GM19328 (cell line): ENCODE results near the gene DSCAML1.

Source experiments
- ATAC-seq: cut with Tn5 transposase; IDR thresholded peaks from one replicate; pipeline ENCODE4 v1.9.1; 2021; ENCODE audit warnings: mild to moderate bottlenecking, moderate library complexity; ENCODE audit not compliant: unreplicated experiment

DSCAML1 gene

GRCh38 chr11:117439256-117439655 is 357.8 kb downstream of the DSCAML1 start:
- no peak for ATAC-seq

- ATAC-seq, result no peak
These were observed 358.5 kb downstream of the DSCAML1 start for GRCh38 chr11:117438371-117439000.

- no peak for ATAC-seq
These were observed 359.3 kb downstream of the DSCAML1 start for GRCh38 chr11:117437791-117438130.

DNA sequence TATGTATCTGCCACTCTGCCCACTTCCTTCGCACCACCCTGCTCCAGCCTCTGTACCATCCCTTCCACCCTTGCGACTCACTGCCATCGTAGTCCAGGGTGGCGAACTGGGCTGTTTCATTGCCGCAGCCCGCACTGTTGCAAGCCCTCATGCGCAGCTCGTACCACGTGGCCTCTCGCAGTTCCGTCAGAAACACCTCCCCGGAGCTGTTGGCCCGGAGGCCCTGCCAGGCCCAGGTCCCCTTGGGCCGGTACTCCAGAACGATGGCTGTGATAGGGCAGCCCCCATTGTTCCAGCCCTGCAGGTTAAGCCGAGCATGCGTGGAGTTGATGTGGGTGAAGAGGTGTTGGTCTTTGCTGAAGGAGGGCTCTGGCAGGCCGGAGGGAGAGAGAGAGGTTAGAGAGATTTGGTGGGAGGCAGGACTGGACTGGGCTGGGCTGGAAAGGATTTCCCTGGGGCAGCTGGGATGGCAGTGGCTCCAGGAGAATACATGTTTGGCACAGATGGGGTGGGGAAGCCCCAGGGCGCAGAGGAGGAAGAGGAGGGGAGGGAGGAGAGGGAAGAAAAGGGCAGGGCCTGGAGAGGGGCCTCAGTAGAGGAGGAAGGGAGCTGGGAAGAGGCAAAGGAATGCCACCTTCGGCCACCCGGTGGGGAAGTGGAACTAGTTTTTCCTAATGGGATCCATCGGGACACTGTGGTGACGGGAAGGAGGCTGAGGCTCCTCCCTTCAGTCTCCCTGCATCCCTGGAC is 359.8 kb downstream of the DSCAML1 start:
- ATAC-seq, result no peak

DNA sequence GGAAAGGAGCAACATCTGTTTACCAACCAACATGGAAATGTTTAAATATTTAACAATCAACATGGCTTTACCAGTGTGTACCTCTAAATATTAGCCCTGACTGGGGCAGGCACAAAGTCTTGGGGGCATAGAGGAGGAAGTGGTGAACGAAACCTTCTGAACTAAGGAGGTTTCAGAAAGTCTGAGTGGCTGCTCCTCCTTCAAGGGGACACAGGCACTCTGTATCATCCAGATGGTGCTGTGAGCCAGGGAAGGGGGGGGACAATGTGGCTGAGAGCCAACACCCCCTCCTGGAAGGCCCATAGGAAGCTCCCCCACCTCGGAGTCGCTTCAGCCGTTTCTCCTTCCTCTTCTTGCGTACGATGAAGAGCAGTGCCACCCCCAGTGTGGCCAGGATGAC is 361.7 kb downstream of the DSCAML1 start:
- no peak for ATAC-seq

GRCh38 chr11:117434481-117434880 is 362.5 kb downstream of the DSCAML1 start:
- no peak for ATAC-seq

GRCh38 chr11:117433717-117434116 is 363.3 kb downstream of the DSCAML1 start:
- ATAC-seq, result no peak

GRCh38 chr11:117431436-117431835 is 365.6 kb downstream of the DSCAML1 start:
- no peak for ATAC-seq

- no peak for ATAC-seq
These were observed 366.6 kb downstream of the DSCAML1 start for GRCh38 chr11:117430293-117430955.

- ATAC-seq, result no peak
These were observed 368.2 kb downstream of the DSCAML1 start for GRCh38 chr11:117428856-117429229.

DNA sequence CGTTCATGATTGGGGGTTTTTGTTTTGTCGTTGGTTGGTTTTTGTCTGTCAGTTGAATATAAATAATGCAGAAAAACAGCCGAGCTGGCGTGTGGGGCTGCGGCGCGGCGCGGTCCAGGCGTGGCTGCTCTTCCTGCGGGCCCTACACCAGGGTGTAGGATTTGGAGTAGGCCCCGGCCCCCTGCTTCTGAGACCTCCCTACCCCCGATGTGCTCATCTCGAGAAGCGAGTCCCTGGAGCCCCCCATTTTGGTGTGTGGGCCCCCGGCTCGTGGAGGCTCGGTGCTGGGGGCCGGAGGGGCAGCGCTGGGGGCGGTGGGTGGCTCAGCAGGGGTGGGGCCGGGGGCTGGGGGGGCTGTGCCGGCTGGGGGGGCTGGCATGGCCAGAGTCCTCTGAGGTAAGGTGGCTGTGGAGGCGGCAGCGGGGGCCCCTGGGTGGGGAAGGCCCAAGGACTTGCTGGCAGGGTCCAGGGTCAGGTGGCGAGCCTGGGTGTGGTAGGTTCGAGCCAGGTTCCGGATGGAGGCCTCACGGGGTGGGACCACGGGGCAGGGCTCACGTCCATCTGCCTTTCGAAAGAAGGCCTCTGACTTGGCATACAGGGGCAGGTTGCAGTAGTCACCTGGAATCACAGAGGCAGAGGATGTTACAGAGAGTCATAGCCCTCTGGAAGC is 368.7 kb downstream of the DSCAML1 start:
- no peak for ATAC-seq

DNA sequence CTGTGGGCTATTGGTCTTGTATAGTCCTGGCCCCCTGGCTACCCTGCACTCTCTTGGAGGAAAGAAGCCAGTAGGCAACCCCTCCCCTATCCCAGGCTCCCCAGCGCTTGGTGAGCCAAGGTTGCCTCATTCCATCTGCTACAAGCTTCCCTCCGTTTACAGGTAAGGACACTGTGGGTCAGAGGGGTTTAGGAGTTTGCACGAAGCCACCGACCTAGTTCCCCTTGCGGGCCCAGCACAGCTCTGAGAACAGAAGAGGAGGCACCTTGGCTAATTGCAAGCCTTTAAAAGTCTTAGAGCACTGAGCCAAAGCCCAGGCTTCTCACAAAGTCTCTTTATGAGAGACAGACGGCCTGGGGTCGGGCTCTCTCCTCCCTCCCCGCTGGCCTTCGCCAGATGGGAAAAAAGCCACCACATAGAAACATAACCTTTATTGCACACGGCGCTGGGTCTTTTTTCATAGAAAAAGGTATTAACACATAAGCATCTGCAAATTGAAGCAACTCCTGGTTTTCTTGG is 369.6 kb downstream of the DSCAML1 start:
- ATAC-seq, result no peak

- ATAC-seq, result no peak
These were observed 370.1 kb downstream of the DSCAML1 start for GRCh38 chr11:117426941-117427340.

DNA sequence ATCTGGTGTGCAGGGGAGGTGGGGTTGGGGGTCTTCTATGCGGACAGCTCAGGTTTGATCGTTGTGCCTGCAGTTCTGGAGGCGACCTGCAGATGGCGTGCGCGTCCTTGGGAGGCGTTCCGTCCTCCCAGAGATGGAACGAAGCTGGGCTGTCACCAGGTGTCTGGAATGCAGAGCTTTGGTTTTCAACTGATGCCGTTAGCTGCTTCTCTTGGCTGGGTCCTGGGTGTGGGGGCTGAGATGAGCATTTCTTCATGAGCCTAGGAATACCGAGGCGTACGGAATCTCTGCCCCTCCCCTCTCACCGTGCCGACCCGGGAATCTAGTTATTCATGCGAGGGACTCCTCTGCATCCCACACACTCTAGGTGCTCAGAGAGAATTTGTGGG is 370.7 kb downstream of the DSCAML1 start:
- ATAC-seq, result no peak

GRCh38 chr11:117425679-117426296 is 371.2 kb downstream of the DSCAML1 start:
- no peak for ATAC-seq

GRCh38 chr11:117424781-117425180 is 372.2 kb downstream of the DSCAML1 start:
- ATAC-seq, result no peak

DNA sequence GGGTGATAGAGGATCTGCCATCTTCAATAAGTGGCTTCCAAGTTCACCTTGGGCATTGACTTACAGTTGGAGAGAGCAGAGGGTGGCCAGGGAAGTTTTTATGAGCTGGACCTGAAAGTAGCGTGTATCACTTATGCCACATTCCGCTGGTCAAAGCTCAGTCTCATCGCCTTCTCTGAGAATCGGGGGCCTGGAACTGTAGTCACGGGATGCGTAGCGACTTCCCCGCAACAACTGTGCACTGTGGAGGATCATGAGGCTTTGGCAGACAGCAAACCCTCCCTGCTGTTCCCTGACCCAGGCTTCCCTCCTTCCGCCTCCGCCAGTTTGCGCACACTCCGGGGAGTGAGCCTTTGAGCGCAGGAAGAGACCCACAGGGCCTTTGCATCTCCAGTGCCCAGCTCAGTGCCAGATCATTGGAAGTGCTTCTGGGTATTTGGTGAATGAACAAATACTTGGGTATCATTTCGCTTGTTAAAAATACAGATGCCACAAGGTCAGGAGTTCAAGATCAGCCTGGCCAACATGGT is 373.9 kb downstream of the DSCAML1 start:
- ATAC-seq, result no peak

GRCh38 chr11:117421476-117421875 is 375.5 kb downstream of the DSCAML1 start:
- no peak for ATAC-seq

GRCh38 chr11:117421041-117421440 is 376.0 kb downstream of the DSCAML1 start:
- no peak for ATAC-seq

DNA sequence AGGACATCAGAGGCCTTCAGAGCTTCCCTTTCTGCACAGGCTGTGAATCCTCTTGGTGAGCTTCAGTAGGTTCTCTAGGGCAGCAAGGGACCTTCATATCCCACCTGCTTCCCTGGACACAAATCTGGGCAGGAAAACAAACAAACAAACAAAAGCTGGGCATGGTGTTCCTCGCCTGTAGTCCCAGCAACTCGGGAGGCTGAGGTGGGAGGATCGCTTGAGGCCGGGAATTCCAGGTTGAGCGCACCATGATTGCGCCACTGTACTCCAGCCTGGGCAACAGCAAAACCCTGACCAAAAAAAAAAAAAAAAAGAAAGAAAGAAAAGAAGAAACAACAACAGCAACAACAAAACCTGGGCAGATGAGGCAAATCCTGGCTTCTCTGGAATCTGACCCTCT is 376.4 kb downstream of the DSCAML1 start:
- no peak for ATAC-seq

DNA sequence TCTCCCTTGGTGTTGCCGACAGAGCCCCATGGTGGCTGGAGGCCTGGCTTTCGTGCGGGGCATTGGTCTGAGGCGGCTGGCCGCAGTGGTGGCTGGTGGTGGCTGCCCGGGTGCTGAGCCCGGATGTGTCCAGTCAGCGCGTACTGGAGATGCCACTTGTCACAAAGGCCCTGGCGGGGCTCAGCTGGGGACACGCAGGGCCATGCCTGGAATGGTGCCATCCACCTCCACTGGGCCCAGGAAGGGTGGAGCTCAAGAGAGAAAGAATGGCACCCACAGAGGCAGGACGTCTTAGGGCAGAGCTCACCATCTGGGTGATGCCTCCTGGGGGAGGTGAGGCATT is 376.9 kb downstream of the DSCAML1 start:
- no peak for ATAC-seq
